Pons (tissue), 1 donor: Measurements from ENCODE around the gene KATNIP.

Experiments used
- DNase-seq: peaks from one replicate; pipeline ENCODE4 v3.0.0-alpha.2; 2016; ENCODE audit warnings: low spot score

Gene KATNIP

DNA sequence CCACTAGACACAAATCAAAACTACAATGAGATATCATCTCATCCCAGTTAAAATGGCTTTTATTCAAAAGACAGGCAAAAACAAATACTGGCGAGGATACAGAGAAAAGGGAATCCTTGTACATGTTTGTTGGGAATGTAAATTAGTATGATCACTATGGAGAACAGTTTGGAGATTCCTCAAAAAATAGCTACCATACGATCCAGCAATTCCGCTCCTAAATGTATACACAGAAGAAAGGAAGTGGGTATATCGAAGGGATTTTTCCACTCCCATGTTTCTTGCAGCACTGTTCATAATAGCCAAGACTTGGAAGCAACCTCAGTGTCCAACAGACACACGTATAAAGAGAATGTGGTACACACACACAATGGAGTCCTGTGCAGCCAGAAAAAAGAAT lies 35.3 kb downstream of the KATNIP start:
- no peak for DNase-seq

GRCh38 chr16:27586711-27587110 lies 36.8 kb downstream of the KATNIP start:
- DNase-seq: no peak

GRCh38 chr16:27588057-27588456 lies 38.1 kb downstream of the KATNIP start:
- DNase-seq: no peak

GRCh38 chr16:27591837-27592236 lies 41.9 kb downstream of the KATNIP start:
- no peak for DNase-seq

GRCh38 chr16:27595475-27595874 lies 45.5 kb downstream of the KATNIP start:
- DNase-seq: no peak

GRCh38 chr16:27595993-27596392 lies 46.0 kb downstream of the KATNIP start:
- DNase-seq: no peak

- DNase-seq: no peak
Observed at GRCh38 chr16:27596411-27596810, 46.5 kb downstream of the KATNIP start.

DNA sequence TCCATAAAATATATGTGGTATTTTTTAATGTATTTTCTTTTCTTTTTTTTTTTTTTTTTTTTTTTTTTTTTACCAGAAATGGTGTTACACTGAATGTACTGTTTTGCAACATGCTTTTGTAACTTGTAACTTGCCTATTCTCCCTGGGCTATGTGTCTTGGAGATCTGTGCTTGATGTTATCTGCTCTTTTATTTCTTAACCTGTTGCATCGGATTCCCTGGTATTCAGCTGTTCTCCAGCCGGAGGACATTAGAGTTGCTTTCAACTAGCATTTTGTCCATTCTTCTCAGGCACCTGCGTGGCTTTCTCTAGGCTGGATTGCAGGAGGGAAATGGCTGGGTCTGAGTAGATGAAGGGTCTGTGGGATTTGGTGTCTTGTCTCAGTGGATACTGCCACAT lies 47.4 kb downstream of the KATNIP start:
- no peak for DNase-seq

DNA sequence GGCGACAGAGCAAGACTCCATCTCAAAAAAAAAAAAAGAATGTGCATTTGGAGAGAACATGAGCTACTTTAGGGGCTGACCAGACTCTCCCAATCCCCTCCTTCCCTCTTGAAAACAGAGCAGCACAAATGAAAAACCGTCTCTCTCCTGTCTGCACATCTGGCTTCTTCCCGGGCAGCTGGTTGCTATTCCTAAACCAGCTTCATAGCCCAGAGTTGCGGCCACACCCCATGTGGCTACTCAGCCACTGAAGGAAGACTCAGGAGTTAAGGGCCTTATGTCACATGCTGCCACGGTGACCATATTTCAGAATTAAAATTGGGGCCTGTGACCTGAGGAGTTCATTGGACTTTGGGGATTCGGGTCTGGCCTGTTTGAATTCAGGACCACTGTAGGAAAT lies 48.3 kb downstream of the KATNIP start:
- no peak for DNase-seq

GRCh38 chr16:27598931-27599565 lies 49.1 kb downstream of the KATNIP start:
- DNase-seq: no peak

GRCh38 chr16:27599606-27600005 lies 49.7 kb downstream of the KATNIP start:
- DNase-seq: no peak
